ENCODE measurements around the gene AQP6.

DNA sequence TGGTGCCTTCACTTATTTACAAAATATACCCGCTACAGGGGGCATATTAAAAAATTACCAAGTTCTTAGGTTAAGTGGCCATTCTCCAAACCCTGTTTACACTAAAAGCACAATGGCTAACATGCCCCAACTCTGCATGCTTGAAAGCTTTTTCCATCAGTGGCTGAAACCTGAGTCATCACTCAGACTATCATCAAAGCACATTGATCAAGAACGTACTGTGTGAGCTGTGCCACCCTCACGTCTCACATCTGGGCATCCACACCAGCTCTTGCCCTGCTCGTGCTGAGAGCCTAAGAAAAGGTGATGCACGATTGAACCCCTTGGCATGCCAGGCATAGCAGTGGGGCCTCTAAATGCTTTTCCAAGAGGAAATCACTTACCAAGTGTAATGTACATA is 13.2 kb downstream of the AQP6 start:
- TF ChIP-seq, protein P1, sequence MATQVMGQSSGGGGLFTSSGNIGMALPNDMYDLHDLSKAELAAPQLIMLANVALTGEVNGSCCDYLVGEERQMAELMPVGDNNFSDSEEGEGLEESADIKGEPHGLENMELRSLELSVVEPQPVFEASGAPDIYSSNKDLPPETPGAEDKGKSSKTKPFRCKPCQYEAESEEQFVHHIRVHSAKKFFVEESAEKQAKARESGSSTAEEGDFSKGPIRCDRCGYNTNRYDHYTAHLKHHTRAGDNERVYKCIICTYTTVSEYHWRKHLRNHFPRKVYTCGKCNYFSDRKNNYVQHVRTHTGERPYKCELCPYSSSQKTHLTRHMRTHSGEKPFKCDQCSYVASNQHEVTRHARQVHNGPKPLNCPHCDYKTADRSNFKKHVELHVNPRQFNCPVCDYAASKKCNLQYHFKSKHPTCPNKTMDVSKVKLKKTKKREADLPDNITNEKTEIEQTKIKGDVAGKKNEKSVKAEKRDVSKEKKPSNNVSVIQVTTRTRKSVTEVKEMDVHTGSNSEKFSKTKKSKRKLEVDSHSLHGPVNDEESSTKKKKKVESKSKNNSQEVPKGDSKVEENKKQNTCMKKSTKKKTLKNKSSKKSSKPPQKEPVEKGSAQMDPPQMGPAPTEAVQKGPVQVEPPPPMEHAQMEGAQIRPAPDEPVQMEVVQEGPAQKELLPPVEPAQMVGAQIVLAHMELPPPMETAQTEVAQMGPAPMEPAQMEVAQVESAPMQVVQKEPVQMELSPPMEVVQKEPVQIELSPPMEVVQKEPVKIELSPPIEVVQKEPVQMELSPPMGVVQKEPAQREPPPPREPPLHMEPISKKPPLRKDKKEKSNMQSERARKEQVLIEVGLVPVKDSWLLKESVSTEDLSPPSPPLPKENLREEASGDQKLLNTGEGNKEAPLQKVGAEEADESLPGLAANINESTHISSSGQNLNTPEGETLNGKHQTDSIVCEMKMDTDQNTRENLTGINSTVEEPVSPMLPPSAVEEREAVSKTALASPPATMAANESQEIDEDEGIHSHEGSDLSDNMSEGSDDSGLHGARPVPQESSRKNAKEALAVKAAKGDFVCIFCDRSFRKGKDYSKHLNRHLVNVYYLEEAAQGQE (IDR thresholded peaks at IDR 0.05; ENCODE audit: insufficient read depth in 1 of 2, low read depth in 2 of 2, low read length in 2 of 2), result no peak
- no peak for TF ChIP-seq SIN3A (IDR thresholded peaks at IDR 0.05; ENCODE audit: borderline replicate concordance, insufficient read depth, low read length)
- TF ChIP-seq POLR2AphosphoS5 (IDR thresholded peaks at IDR 0.05; ENCODE audit: low read depth, low read length), result no peak
- TF ChIP-seq TAF1 (IDR thresholded peaks at IDR 0.05; ENCODE audit: borderline replicate concordance, insufficient read depth, low read length), result no peak
